Neutrophil (primary cell): ENCODE data around the gene S100A2.
A peak's percentile ranks its signal among the peaks of the same experiment; 100 is the strongest.
"Not testable (repeated sequence)": the region's sequence is repeated elsewhere in the genome, so short reads cannot be mapped to it uniquely, and the experiment has no call there.

Experiments
- H3K27ac ChIP-seq: fragments of 200-600 bp; sonication (generic); 2 replicates; pipeline ENCODE4 v1.5.1; 2016; ENCODE audit warnings: mild to moderate bottlenecking, moderate library complexity
- H3K27me3 ChIP-seq: fragments of 200-600 bp; sonication (generic); 2 replicates; pipeline ENCODE4 v1.6.0; 2016; ENCODE audit warnings: mild to moderate bottlenecking
- H3K36me3 ChIP-seq: fragments of 200-600 bp; sonication (generic); 2 replicates; pipeline ENCODE4 v1.5.1; 2017
- H3K4me1 ChIP-seq, 2 experiments: fragments of 200-600 bp in 1 of 2; sonication (generic) in 1 of 2; 1 replicate in 1 of 2; 2 replicates in 1 of 2; pipeline versions ENCODE4 v1.5.1 to v1.6.1; 2013 to 2016; ENCODE audit warnings: low read depth in 1 of 2, low read length in 1 of 2, mild to moderate bottlenecking in 1 of 2, moderate library complexity in 1 of 2; ENCODE audit not compliant: control insufficient read depth in 1 of 2, insufficient read depth in 1 of 2
- H3K4me3 ChIP-seq, 2 experiments: fragments of 200-600 bp in 1 of 2; sonication (generic) in 1 of 2; 1 replicate in 1 of 2; 2 replicates in 1 of 2; pipeline ENCODE4 v1.5.1; 2013 to 2016; ENCODE audit warnings: low read depth in 1 of 2, low read length in 1 of 2, mild to moderate bottlenecking in 1 of 2, moderate library complexity in 1 of 2
- H3K9me3 ChIP-seq: fragments of 200-600 bp; sonication (generic); 2 replicates; pipeline ENCODE4 v1.5.1; 2016
- CTCF ChIP-seq: fragments of 200-600 bp; sonication (generic); IDR thresholded peaks from 2 replicates; pipeline ENCODE4 v1.5.1; 2016; ENCODE audit warnings: antibody characterized with exemption

Gene S100A2

GRCh38 chr1:153527023-153527682, 38.5 kb downstream of the S100A2 start:
- Histone ChIP-seq H3K36me3 (no peaks in the 10 kb centered on the region), H3K4me1 (peaks cover 21 to 35% of the 10 kb centered on the region in 2 experiments), H3K27me3 (no peaks in the 10 kb centered on the region), H3K27ac (peak overlapping the region; percentile 49), H3K9me3 (no peaks in the 10 kb centered on the region), H3K4me3 (no peak overlapping the region)
- TF ChIP-seq CTCF, result no peak

- H3K4me1 ChIP-seq, result peaks cover 16 to 27% of the 10 kb centered on the region in 2 experiments
- TF ChIP-seq CTCF, result no peak
- H3K9me3 ChIP-seq, result no peaks in the 10 kb centered on the region
- no peaks in the 10 kb centered on the region for H3K36me3 ChIP-seq
- H3K27me3 ChIP-seq, result no peaks in the 10 kb centered on the region
- H3K4me3 ChIP-seq, result no peak overlapping the region
- peak overlapping the region; percentile 49 for H3K27ac ChIP-seq
Measured at GRCh38 chr1:153526132-153526543, 39.5 kb downstream of the S100A2 start.

GRCh38 chr1:153525088-153525728, 40.4 kb downstream of the S100A2 start:
- no peak overlapping the region for H3K27ac ChIP-seq
- H3K36me3 ChIP-seq, result no peaks in the 10 kb centered on the region
- no peak for TF ChIP-seq CTCF
- no peaks in the 10 kb centered on the region for H3K27me3 ChIP-seq
- peaks cover 16 to 27% of the 10 kb centered on the region in 2 experiments for H3K4me1 ChIP-seq
- H3K4me3 ChIP-seq, result no peak overlapping the region
- no peaks in the 10 kb centered on the region for H3K9me3 ChIP-seq

GRCh38 chr1:153522353-153523048, 43.1 kb downstream of the S100A2 start:
- not testable (repeated sequence) for H3K27me3 ChIP-seq, H3K27ac ChIP-seq, H3K9me3 ChIP-seq, H3K4me3 ChIP-seq, H3K36me3 ChIP-seq
- peaks cover 15 to 33% of the 10 kb centered on the region in 2 experiments for H3K4me1 ChIP-seq

GRCh38 chr1:153521808-153522207, 43.8 kb downstream of the S100A2 start:
- H3K9me3 ChIP-seq, H3K27ac ChIP-seq, H3K36me3 ChIP-seq, H3K27me3 ChIP-seq, H3K4me3 ChIP-seq: not testable (repeated sequence)
- peaks cover 14 to 27% of the 10 kb centered on the region in 2 experiments for H3K4me1 ChIP-seq

GRCh38 chr1:153520818-153521476, 44.7 kb downstream of the S100A2 start:
- no peak overlapping the region for H3K4me3 ChIP-seq
- H3K9me3 ChIP-seq, result no peaks in the 10 kb centered on the region
- H3K27me3 ChIP-seq, result no peaks in the 10 kb centered on the region
- TF ChIP-seq CTCF, result no peak
- no peaks in the 10 kb centered on the region for H3K36me3 ChIP-seq
- H3K4me1 ChIP-seq, result peaks cover 15 to 27% of the 10 kb centered on the region in 2 experiments
- no peak overlapping the region for H3K27ac ChIP-seq

GRCh38 chr1:153520137-153520691, 45.4 kb downstream of the S100A2 start:
- H3K27ac ChIP-seq, result not testable (repeated sequence)
- peaks cover 21 to 29% of the 10 kb centered on the region in 2 experiments for H3K4me1 ChIP-seq

More at GRCh38 chr1:153520137-153520691, 45.4 kb downstream of the S100A2 start:
- H3K9me3 ChIP-seq, H3K4me3 ChIP-seq, H3K27me3 ChIP-seq, H3K36me3 ChIP-seq: not testable (repeated sequence)
